Liver (tissue), 9 donors: Measurements from ENCODE around the gene FITM1. TPM values are rescaled to one million over a fixed set of nuclear protein-coding genes. Genes with fewer than 3 reads are reported as not detected.

Experiments
- DNase-seq: peaks from one replicate; pipeline ENCODE4 v3.0.0-alpha.2; 2017; ENCODE audit warnings: low spot score
- H3K27ac ChIP-seq, 2 donors: one replicate each; pipeline ENCODE4 v1.7.0; 2013; ENCODE audit warnings: inconsistent platforms in 2 of 2, low read length in 2 of 2, control low read depth in 1 of 2, low read depth in 1 of 2, mild to moderate bottlenecking in 1 of 2
- H3K27me3 ChIP-seq, 4 donors: one replicate each; pipeline versions ENCODE4 v1.6.1 to v1.7.0; 2013; ENCODE audit warnings: low read length in 3 of 4, inconsistent platforms in 1 of 4, mild to moderate bottlenecking in 1 of 4, moderate library complexity in 1 of 4; ENCODE audit not compliant: control insufficient read depth in 4 of 4, insufficient read depth in 4 of 4
- H3K36me3 ChIP-seq, 4 donors: one replicate each; pipeline versions ENCODE4 v1.6.1 to v1.7.0; 2013; ENCODE audit warnings: low read length in 3 of 4, mild to moderate bottlenecking in 3 of 4, low read depth in 1 of 4, moderate library complexity in 1 of 4; ENCODE audit not compliant: control insufficient read depth in 4 of 4, insufficient read depth in 3 of 4
- H3K4me1 ChIP-seq, 4 donors: one replicate each; pipeline versions ENCODE4 v1.6.1 to v1.7.0; 2013; ENCODE audit warnings: low read length in 3 of 4, mild to moderate bottlenecking in 3 of 4, moderate library complexity in 1 of 4; ENCODE audit not compliant: control insufficient read depth in 4 of 4, insufficient read depth in 4 of 4
- H3K4me3 ChIP-seq, 3 donors: one replicate each; pipeline versions ENCODE4 v1.6.1 to v1.7.0; 2013; ENCODE audit warnings: low read length in 3 of 3, control low read depth in 1 of 3, low read depth in 1 of 3, mild to moderate bottlenecking in 1 of 3
- H3K9ac ChIP-seq, 2 donors: one replicate each; pipeline ENCODE4 v1.7.0; 2013; ENCODE audit warnings: low read length in 2 of 2, mild to moderate bottlenecking in 2 of 2, moderate library complexity in 2 of 2, control low read depth in 1 of 2, low read depth in 1 of 2
- H3K9me3 ChIP-seq, 4 donors: one replicate each; pipeline versions ENCODE4 v1.6.1 to v1.7.0; 2013; ENCODE audit warnings: low read length in 3 of 4; ENCODE audit not compliant: control insufficient read depth in 4 of 4
- EGR1 ChIP-seq, 2 donors: IDR thresholded peaks; 2 replicates each; pipeline ENCODE4 v1.6.1; 2016 to 2018; ENCODE audit warnings: antibody characterized with exemption in 2 of 2, low read depth in 2 of 2
- FOXA1 ChIP-seq: IDR thresholded peaks from 2 replicates; pipeline ENCODE4 v1.6.1; 2016; ENCODE audit warnings: antibody characterized with exemption
- GABPA ChIP-seq, 2 donors: IDR thresholded peaks in 1 of 2; conservative IDR thresholded peaks in 1 of 2; 2 replicates each; pipeline ENCODE4 v1.6.1; 2016; ENCODE audit warnings: antibody characterized with exemption in 2 of 2, mild to moderate bottlenecking in 1 of 2, moderate library complexity in 1 of 2
- HNF4A ChIP-seq, 2 donors: conservative IDR thresholded peaks; 2 replicates each; pipeline ENCODE4 v1.6.1; 2016; ENCODE audit warnings: antibody characterized with exemption in 2 of 2, mild to moderate bottlenecking in 2 of 2
- HNF4G ChIP-seq: IDR thresholded peaks from 2 replicates; pipeline ENCODE4 v1.6.1; 2016; ENCODE audit warnings: antibody characterized with exemption
- JUND ChIP-seq, 2 donors: IDR thresholded peaks; 2 replicates each; pipeline ENCODE4 v1.6.1; 2016; ENCODE audit warnings: antibody characterized with exemption in 2 of 2
- NR2F2 ChIP-seq: IDR thresholded peaks from 2 replicates; pipeline ENCODE4 v1.6.1; 2016; ENCODE audit warnings: antibody characterized with exemption
- RAD21 ChIP-seq, 2 donors: IDR thresholded peaks; 2 replicates each; pipeline ENCODE4 v1.6.1; 2016; ENCODE audit warnings: antibody characterized with exemption in 2 of 2, mild to moderate bottlenecking in 2 of 2
- RXRA ChIP-seq, 2 donors: IDR thresholded peaks; 2 replicates each; pipeline ENCODE4 v1.6.1; 2017 to 2018; ENCODE audit warnings: antibody characterized with exemption in 2 of 2, mild to moderate bottlenecking in 1 of 2
- SP1 ChIP-seq: IDR thresholded peaks from 2 replicates; pipeline ENCODE4 v1.6.1; 2018; ENCODE audit warnings: antibody characterized with exemption, mild to moderate bottlenecking
- YY1 ChIP-seq: IDR thresholded peaks from 2 replicates; pipeline ENCODE4 v1.6.1; 2016; ENCODE audit warnings: antibody characterized with exemption, mild to moderate bottlenecking
- WGBS: extraction: QIAGEN DNeasy Blood & Tissue Kit; methylation state at CpG from one replicate; pipeline ENCODE4 v1.1.7; 2013; 5-methylcytosine and 5-hydroxymethylcytosine counted together
- polyA plus RNA-seq, 2 donors: library from polyadenylated mRNA; stranded (reverse) in 1 of 2; unstranded in 1 of 2; fragments of 200-250 nt in 1 of 2; fragments of >200 nt in 1 of 2; fragmentation: Nextera tagmentation in 1 of 2; extraction: Ambion mirVana in 1 of 2; gene quantifications; one replicate each; pipeline versions ENCODE4 v1.2.1 to v1.2.3, GENCODE V29; 2013 to 2015
- total RNA-seq, 2 donors: library from RNA; depleted of rRNA; stranded (reverse); fragments of >200 nt; gene quantifications; one replicate each; pipeline ENCODE4 v1.2.3, GENCODE V29; 2014
- TF ChIP-seq, protein P1 (sequence below): IDR thresholded peaks from 2 replicates; pipeline ENCODE4 v1.6.1; 2016; ENCODE audit warnings: antibody characterized with exemption, mild to moderate bottlenecking
- TF ChIP-seq, protein P2 (sequence below): IDR thresholded peaks from 2 replicates; pipeline ENCODE4 v1.6.1; 2016; ENCODE audit warnings: antibody characterized with exemption
- TF ChIP-seq, protein P3 (sequence below): IDR thresholded peaks from 2 replicates; pipeline ENCODE4 v1.6.1; 2016; ENCODE audit warnings: antibody characterized with exemption
- donor health status: healthy.
- donor health status: healthy.
- donor health status: healthy.
- donor health status: healthy.
- donor health status: healthy.

The FITM1 gene
- total and polyA plus RNA-seq, 4 donors = 1.7 to 16.1 (median 9.1) TPM

DNA sequence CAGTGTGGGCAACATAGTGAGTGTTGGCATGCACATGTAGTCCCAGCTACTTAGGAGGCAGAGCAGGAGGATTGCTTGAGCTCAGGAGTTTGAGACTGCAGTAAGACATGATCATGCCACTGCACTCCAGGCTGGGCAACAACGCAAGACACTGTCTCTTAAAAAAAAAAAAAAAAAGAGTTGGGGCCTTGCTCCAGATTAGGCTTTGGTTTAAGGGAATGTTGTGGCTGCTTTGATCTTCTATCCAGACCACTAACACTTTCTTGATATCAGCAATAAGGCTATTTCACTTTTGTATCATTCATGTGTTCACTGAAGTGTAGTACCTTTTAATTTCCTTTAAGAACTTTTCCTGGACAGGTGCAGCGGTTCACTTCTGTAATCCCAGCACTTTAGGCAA lies 2.8 kb upstream of the FITM1 start (continued):
- no peak for TF ChIP-seq RAD21 (IDR thresholded peaks at IDR 0.05)
- no peak for TF ChIP-seq EGR1 (IDR thresholded peaks at IDR 0.05; ENCODE audit: low read depth in 2 of 2)
- TF ChIP-seq, protein P1, sequence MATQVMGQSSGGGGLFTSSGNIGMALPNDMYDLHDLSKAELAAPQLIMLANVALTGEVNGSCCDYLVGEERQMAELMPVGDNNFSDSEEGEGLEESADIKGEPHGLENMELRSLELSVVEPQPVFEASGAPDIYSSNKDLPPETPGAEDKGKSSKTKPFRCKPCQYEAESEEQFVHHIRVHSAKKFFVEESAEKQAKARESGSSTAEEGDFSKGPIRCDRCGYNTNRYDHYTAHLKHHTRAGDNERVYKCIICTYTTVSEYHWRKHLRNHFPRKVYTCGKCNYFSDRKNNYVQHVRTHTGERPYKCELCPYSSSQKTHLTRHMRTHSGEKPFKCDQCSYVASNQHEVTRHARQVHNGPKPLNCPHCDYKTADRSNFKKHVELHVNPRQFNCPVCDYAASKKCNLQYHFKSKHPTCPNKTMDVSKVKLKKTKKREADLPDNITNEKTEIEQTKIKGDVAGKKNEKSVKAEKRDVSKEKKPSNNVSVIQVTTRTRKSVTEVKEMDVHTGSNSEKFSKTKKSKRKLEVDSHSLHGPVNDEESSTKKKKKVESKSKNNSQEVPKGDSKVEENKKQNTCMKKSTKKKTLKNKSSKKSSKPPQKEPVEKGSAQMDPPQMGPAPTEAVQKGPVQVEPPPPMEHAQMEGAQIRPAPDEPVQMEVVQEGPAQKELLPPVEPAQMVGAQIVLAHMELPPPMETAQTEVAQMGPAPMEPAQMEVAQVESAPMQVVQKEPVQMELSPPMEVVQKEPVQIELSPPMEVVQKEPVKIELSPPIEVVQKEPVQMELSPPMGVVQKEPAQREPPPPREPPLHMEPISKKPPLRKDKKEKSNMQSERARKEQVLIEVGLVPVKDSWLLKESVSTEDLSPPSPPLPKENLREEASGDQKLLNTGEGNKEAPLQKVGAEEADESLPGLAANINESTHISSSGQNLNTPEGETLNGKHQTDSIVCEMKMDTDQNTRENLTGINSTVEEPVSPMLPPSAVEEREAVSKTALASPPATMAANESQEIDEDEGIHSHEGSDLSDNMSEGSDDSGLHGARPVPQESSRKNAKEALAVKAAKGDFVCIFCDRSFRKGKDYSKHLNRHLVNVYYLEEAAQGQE = no peak
- no peak for TF ChIP-seq FOXA1
- TF ChIP-seq YY1 = no peak

DNA sequence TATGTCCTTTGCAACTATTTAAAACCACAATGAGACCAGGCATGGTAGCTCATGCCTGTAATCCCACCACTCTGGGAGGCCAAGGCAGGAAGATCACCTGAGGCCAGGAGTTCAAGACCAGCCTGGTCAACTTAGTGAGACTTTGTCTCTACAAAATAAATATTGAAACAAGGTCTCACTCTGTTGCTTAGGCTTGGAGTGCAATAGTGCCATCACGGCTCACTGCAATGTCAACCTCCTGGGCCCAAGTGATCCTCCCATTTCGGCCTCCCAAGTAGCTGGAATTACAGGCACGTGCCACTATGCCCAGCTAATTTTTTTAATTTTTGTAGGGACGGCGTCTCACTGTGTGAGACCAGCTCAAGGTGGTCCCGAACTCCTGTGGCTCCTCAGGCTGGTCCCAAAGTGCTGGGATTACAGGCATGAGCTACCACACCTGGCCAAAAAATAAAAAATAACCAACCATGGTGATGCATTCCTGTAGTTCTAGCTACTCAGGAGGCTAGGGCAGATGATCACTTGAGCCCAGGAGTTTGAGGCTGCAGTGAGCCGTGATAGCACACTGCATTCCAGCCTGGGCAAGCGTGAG lies 955 bp upstream of the FITM1 start:
- Histone ChIP-seq H3K27me3 (no peaks in the 10 kb centered on the region), H3K27ac (peak overlapping the region in 1 of 2 donors; percentile 28), H3K36me3 (peaks cover 0 to under 1% (median under 1%) of the 10 kb centered on the region in 4 donors), H3K9me3 (no peaks in the 10 kb centered on the region), H3K4me1 (peaks cover 7 to 30% (median 23%) of the 10 kb centered on the region in 4 donors), H3K4me3 (no peak overlapping the region), H3K9ac (no peak overlapping the region)
- WGBS = 86% methylated on average over 8 of the region's 8 CpGs
- no peak for DNase-seq
- TF ChIP-seq HNF4A (conservative IDR thresholded peaks at IDR 0.05) = no peak

DNA sequence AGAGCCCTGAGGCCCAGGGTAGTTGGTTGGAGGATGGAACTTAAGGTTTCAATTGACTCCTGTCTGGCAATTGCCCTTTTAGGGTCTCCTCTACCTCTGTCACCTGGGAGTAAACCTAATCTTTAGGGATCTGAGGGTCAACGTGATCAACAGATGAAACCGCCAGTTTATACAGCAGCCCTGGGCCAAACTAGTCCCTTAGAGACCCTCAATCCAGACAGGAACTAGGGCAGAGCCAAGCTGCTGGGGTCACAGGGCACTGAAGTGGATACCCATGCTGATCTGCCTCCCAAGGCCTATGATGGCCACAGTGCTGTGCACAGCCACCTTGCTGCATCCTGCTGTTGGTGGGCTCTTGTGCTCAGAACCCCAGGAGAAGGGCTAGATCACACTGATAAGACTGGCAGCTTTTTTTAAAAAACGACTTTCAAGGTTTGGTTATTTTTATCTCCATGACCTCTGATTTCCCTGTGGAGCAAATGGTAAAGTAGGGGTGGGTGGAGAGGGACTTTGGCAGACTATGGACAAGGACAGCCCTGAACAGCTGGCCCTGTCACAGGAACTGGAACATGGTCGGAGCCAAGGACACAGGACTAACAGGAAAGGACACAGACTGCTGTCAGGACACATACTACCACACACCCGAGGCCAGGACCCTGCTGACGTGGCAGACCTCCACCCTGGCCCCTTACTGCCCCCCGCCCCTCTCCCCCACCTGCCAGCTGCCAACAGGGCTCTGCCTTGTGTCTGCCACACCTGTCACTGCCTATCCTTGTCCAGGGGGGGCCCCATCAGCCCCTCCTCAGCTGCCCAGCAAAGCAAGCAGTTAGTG lies 474 bp downstream of the FITM1 start:
- Histone ChIP-seq H3K4me1 (peaks cover 7 to 37% (median 30%) of the 10 kb centered on the region in 4 donors), H3K27ac (peak overlapping the region; percentile 72 to 83), H3K9me3 (no peaks in the 10 kb centered on the region), H3K4me3 (peak overlapping the region in 1 of 3 donors; percentile 30), H3K9ac (peak overlapping the region in 1 of 2 donors; percentile 36), H3K36me3 (no peaks in the 10 kb centered on the region), H3K27me3 (no peaks in the 10 kb centered on the region)
- DNase-seq = no peak
- WGBS = 36% methylated on average over 7 of the region's 7 CpGs
- no peak for TF ChIP-seq JUND (IDR thresholded peaks at IDR 0.05)
- peak in 1 of 2 donors; percentile 42 for TF ChIP-seq GABPA (IDR thresholded peaks at IDR 0.05 in 1 of 2, conservative IDR thresholded peaks at IDR 0.05 in 1 of 2)
- TF ChIP-seq, protein P1 = peak; percentile 75
- TF ChIP-seq YY1 = peak; percentile 95
- peak; percentile 10 to 34 for TF ChIP-seq RAD21 (IDR thresholded peaks at IDR 0.05)
- TF ChIP-seq RXRA (IDR thresholded peaks at IDR 0.05) = peak; percentile 79 to 89
- no peak for TF ChIP-seq HNF4G
- TF ChIP-seq, protein P2, sequence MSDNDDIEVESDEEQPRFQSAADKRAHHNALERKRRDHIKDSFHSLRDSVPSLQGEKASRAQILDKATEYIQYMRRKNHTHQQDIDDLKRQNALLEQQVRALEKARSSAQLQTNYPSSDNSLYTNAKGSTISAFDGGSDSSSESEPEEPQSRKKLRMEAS = peak; percentile 61
- TF ChIP-seq, protein P3, sequence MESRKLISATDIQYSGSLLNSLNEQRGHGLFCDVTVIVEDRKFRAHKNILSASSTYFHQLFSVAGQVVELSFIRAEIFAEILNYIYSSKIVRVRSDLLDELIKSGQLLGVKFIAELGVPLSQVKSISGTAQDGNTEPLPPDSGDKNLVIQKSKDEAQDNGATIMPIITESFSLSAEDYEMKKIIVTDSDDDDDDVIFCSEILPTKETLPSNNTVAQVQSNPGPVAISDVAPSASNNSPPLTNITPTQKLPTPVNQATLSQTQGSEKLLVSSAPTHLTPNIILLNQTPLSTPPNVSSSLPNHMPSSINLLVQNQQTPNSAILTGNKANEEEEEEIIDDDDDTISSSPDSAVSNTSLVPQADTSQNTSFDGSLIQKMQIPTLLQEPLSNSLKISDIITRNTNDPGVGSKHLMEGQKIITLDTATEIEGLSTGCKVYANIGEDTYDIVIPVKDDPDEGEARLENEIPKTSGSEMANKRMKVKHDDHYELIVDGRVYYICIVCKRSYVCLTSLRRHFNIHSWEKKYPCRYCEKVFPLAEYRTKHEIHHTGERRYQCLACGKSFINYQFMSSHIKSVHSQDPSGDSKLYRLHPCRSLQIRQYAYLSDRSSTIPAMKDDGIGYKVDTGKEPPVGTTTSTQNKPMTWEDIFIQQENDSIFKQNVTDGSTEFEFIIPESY = peak; percentile 43
- TF ChIP-seq HNF4A (conservative IDR thresholded peaks at IDR 0.05) = peak; percentile 79 to 85
- TF ChIP-seq SP1 = peak; percentile 88
- TF ChIP-seq NR2F2 = peak; percentile 76
- TF ChIP-seq FOXA1 = no peak
